DND-41 (cell line): Measurements from ENCODE around the gene IQCE.

Experiments used
- EZH2 ChIP-seq: IDR thresholded peaks from 3 replicates; pipeline ENCODE4 v1.6.1; 2012; ENCODE audit warnings: borderline replicate concordance, low read depth, mild to moderate bottlenecking, moderate library complexity, low read length, inconsistent platforms; ENCODE audit not compliant: severe bottlenecking
- TF ChIP-seq, protein P1 (sequence below): IDR thresholded peaks from 2 replicates; pipeline ENCODE4 v1.5.1; 2012; ENCODE audit warnings: borderline replicate concordance, low read length, moderate library complexity, mild to moderate bottlenecking; ENCODE audit not compliant: poor library complexity, severe bottlenecking; ENCODE audit errors: extremely low read depth

DNA sequence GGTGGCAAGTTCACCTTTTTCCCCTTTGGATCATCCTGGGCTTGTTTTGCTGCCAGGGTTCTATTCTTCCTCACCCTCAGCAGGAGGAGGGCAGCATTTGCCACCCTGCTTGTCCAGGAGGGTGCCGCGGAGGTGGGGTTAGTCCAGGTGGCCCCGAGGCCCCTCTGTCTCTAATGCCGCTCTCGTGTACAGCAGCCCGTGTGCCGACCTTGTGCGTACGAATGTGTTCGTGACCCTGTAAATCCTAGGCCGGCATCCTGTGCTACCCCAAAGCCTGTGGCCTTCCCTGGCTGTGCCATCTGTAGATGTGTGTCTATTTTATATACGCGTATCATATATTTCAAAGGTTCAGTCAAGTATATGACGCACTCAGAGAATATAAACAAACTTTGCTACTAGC lies 10.6 kb downstream of the IQCE start:
- TF ChIP-seq, protein P1, sequence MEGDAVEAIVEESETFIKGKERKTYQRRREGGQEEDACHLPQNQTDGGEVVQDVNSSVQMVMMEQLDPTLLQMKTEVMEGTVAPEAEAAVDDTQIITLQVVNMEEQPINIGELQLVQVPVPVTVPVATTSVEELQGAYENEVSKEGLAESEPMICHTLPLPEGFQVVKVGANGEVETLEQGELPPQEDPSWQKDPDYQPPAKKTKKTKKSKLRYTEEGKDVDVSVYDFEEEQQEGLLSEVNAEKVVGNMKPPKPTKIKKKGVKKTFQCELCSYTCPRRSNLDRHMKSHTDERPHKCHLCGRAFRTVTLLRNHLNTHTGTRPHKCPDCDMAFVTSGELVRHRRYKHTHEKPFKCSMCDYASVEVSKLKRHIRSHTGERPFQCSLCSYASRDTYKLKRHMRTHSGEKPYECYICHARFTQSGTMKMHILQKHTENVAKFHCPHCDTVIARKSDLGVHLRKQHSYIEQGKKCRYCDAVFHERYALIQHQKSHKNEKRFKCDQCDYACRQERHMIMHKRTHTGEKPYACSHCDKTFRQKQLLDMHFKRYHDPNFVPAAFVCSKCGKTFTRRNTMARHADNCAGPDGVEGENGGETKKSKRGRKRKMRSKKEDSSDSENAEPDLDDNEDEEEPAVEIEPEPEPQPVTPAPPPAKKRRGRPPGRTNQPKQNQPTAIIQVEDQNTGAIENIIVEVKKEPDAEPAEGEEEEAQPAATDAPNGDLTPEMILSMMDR = no peak
- no peak for TF ChIP-seq EZH2
